ENCODE results near the gene TINAGL1.

TINAGL1 gene

GRCh38 chr1:31617916-31618746 lies 41.8 kb downstream of the TINAGL1 start:
- Histone ChIP-seq H3K4me3 (ENCODE audit: low read length) (peak overlapping the region; percentile 71), H3K79me2 (ENCODE audit: low read length) (no peaks in the 10 kb centered on the region), H3K27me3 (replicated peaks; ENCODE audit: insufficient read depth, low read length) (peaks cover 18% of the 10 kb centered on the region), H3K9me2 (replicated peaks; ENCODE audit: insufficient read depth, low read length) (no peaks in the 10 kb centered on the region), H3K9ac (ENCODE audit: low read length) (peak overlapping the region; percentile 44; the same call in 1 of the 2 replicates), H3K4me1 (ENCODE audit: low read length) (no peaks in the 10 kb centered on the region), H2AFZ (ENCODE audit: low read length) (peak overlapping the region; percentile 94), H3F3A (ENCODE audit: insufficient read depth, low read length) (no peaks in the 10 kb centered on the region), H3K36me3 (replicated peaks; ENCODE audit: insufficient read depth, low read length) (no peaks in the 10 kb centered on the region), H3K4me2 (ENCODE audit: low read depth, low read length) (peak overlapping the region; percentile 98), H3K9me3 (replicated peaks; ENCODE audit: insufficient read depth, low read length) (no peaks in the 10 kb centered on the region), H3K27ac (ENCODE audit: low read length) (no peak overlapping the region), H4K20me1 (ENCODE audit: insufficient read depth, low read length) (no peaks in the 10 kb centered on the region)
- TF ChIP-seq EZH2 (optimal IDR thresholded peaks at IDR 0.05; ENCODE audit: low read depth, low read length): no peak
- TF ChIP-seq, protein P1, sequence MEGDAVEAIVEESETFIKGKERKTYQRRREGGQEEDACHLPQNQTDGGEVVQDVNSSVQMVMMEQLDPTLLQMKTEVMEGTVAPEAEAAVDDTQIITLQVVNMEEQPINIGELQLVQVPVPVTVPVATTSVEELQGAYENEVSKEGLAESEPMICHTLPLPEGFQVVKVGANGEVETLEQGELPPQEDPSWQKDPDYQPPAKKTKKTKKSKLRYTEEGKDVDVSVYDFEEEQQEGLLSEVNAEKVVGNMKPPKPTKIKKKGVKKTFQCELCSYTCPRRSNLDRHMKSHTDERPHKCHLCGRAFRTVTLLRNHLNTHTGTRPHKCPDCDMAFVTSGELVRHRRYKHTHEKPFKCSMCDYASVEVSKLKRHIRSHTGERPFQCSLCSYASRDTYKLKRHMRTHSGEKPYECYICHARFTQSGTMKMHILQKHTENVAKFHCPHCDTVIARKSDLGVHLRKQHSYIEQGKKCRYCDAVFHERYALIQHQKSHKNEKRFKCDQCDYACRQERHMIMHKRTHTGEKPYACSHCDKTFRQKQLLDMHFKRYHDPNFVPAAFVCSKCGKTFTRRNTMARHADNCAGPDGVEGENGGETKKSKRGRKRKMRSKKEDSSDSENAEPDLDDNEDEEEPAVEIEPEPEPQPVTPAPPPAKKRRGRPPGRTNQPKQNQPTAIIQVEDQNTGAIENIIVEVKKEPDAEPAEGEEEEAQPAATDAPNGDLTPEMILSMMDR (IDR thresholded peaks at IDR 0.05; ENCODE audit: low read length): peak; percentile 78
- peak; percentile 31 for DNase-seq

DNA sequence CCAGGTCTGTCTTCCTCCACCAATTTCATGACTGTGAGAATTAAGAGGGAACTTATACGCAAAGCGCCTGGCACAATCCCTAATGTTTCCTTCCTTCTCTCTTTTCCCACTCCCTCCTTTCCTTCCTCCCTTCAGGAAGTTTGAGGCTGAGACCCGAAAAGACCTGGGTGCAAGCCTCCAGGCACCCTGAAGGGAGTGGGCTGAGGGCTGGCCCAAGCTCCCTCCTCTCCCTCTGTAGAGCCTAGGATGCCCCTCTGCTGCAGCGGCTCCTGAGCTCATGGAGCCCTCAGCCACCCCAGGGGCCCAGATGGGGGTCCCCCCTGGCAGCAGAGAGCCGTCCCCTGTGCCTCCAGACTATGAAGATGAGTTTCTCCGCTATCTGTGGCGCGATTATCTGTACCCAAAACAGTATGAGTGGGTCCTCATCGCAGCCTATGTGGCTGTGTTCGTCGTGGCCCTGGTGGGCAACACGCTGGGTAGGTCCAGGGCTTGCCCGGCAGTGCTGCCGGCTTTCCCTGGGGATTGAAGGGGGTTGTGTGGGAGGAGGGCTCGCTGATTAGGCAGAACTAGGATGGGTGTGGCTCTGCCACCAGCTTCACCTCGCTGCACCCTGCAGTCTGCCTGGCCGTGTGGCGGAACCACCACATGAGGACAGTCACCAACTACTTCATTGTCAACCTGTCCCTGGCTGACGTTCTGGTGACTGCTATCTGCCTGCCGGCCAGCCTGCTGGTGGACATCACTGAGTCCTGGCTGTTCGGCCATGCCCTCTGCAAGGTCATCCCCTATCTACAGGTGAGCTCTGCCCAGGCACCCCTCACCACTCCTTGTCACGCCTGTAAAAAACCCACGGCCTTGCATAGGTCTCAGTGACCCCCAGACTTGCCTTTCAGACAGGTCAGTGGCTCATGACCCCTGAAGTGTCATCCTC lies 42.9 kb downstream of the TINAGL1 start:
- Histone ChIP-seq H3K9me3 (replicated peaks; ENCODE audit: insufficient read depth, low read length) (no peaks in the 10 kb centered on the region), H2AFZ (ENCODE audit: low read length) (no peak overlapping the region), H3K4me2 (ENCODE audit: low read depth, low read length) (no peak overlapping the region), H3K79me2 (ENCODE audit: low read length) (no peaks in the 10 kb centered on the region), H4K20me1 (ENCODE audit: insufficient read depth, low read length) (no peaks in the 10 kb centered on the region), H3K9ac (ENCODE audit: low read length) (no peak overlapping the region), H3K36me3 (replicated peaks; ENCODE audit: insufficient read depth, low read length) (no peaks in the 10 kb centered on the region), H3K4me1 (ENCODE audit: low read length) (no peaks in the 10 kb centered on the region), H3K27me3 (replicated peaks; ENCODE audit: insufficient read depth, low read length) (peaks cover 18% of the 10 kb centered on the region), H3K9me2 (replicated peaks; ENCODE audit: insufficient read depth, low read length) (no peaks in the 10 kb centered on the region), H3F3A (ENCODE audit: insufficient read depth, low read length) (no peaks in the 10 kb centered on the region), H3K27ac (ENCODE audit: low read length) (no peak overlapping the region), H3K4me3 (ENCODE audit: low read length) (no peak overlapping the region)
- TF ChIP-seq, protein P1 (IDR thresholded peaks at IDR 0.05; ENCODE audit: low read length): no peak
- TF ChIP-seq EZH2phosphoT487 (IDR thresholded peaks at IDR 0.05; ENCODE audit: low read length) (no peak), EZH2 (optimal IDR thresholded peaks at IDR 0.05; ENCODE audit: low read depth, low read length) (no peak)
- DNase-seq: no peak

DNA sequence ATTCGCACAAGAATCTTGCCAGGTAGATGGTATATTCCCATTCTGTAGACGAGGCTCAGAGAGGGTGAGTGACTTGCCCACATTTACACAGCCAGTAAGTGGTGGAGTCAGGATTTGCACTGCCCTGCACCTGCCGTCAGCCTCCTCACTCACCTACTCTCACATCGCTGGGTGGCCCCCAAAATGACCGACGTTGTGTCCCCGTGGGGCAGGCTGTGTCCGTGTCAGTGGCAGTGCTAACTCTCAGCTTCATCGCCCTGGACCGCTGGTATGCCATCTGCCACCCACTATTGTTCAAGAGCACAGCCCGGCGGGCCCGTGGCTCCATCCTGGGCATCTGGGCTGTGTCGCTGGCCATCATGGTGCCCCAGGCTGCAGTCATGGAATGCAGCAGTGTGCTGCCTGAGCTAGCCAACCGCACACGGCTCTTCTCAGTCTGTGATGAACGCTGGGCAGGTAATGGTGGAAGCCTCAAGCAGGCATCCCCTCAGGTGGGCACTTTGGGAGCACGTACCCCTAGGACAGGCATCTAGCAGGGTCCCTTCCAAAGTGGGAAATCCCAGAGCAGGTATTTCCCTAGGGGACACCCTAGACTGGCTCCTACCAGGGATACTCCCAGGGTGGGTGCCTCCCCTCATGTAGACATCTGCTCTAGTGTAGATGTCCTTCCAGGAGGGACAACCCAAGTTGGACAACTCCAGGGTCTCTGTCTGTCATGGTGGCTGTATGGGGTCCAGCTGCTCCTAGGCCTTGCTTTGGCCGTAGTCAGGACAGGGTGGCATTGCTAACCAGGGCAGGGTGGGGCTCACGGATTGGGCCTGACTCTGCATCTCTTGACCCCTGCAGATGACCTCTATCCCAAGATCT lies 44.5 kb downstream of the TINAGL1 start:
- no peaks in the 10 kb centered on the region for H3F3A ChIP-seq (ENCODE audit: insufficient read depth, low read length)
- no peaks in the 10 kb centered on the region for H3K9me2 ChIP-seq (replicated peaks; ENCODE audit: insufficient read depth, low read length)
- no peaks in the 10 kb centered on the region for H3K36me3 ChIP-seq (replicated peaks; ENCODE audit: insufficient read depth, low read length)
- H3K27ac ChIP-seq (ENCODE audit: low read length): no peak overlapping the region
- no peaks in the 10 kb centered on the region for H3K4me1 ChIP-seq (ENCODE audit: low read length)
- H3K9me3 ChIP-seq (replicated peaks; ENCODE audit: insufficient read depth, low read length): no peaks in the 10 kb centered on the region
- no peak overlapping the region for H3K4me3 ChIP-seq (ENCODE audit: low read length)
- no peak overlapping the region for H2AFZ ChIP-seq (ENCODE audit: low read length)
- H3K27me3 ChIP-seq (replicated peaks; ENCODE audit: insufficient read depth, low read length): peaks cover 18% of the 10 kb centered on the region
- TF ChIP-seq, protein P1 (IDR thresholded peaks at IDR 0.05; ENCODE audit: low read length): no peak
- TF ChIP-seq EZH2 (optimal IDR thresholded peaks at IDR 0.05; ENCODE audit: low read depth, low read length) (no peak), EZH2phosphoT487 (IDR thresholded peaks at IDR 0.05; ENCODE audit: low read length) (no peak)
- no peaks in the 10 kb centered on the region for H3K79me2 ChIP-seq (ENCODE audit: low read length)
- no peak for DNase-seq
- no peaks in the 10 kb centered on the region for H4K20me1 ChIP-seq (ENCODE audit: insufficient read depth, low read length)
- no peak overlapping the region for H3K4me2 ChIP-seq (ENCODE audit: low read depth, low read length)
- no peak overlapping the region for H3K9ac ChIP-seq (ENCODE audit: low read length)
